Adrenal gland (tissue), 5 donors: ENCODE results near the gene POLR2J.
"Not testable (repeated sequence)": the region's sequence is repeated elsewhere in the genome, so short reads cannot be mapped to it uniquely, and the experiment has no call there.

Experiments
- POLR2A ChIP-seq, 2 donors: fragments of 450-650 bp; IDR thresholded peaks; one replicate each; pipeline ENCODE4 v1.6.1; 2017; ENCODE audit warnings: antibody characterized with exemption in 2 of 2, mild to moderate bottlenecking in 2 of 2, moderate library complexity in 1 of 2
- TF ChIP-seq, protein P1 (sequence below), 6 experiments: fragments of 450-650 bp in 4 of 6; fragments of 200-600 bp in 2 of 6; sonication (generic) in 1 of 6; IDR thresholded peaks; 1 replicate in 5 of 6; 2 replicates in 1 of 6; pipeline versions ENCODE4 v1.5.1 to v1.8.0; 2016 to 2021; ENCODE audit warnings: antibody characterized with exemption in 6 of 6, mild to moderate bottlenecking in 2 of 6, moderate library complexity in 1 of 6
- donor health status: DM: no; HTN: no; CAD: no.

DNA sequence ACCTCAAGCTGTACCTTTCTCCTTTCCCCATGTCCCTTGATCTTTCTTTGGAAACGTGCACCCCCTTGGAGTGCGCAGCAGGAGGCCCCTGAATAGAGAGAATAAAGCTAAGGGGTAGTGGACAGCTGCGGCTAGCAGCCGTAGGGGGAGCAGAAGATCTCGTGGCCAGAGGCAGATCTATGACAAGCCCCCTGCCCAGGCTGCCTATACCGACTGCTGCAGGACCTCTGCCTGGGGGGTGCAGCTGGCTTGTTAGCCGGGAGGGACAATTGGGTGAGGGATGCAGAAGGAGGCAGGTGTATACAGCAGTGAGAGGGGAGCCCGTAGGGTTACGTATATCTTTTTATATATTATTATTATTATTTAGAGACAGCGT is 475 bp upstream of the POLR2J start:
- TF ChIP-seq, protein P1, sequence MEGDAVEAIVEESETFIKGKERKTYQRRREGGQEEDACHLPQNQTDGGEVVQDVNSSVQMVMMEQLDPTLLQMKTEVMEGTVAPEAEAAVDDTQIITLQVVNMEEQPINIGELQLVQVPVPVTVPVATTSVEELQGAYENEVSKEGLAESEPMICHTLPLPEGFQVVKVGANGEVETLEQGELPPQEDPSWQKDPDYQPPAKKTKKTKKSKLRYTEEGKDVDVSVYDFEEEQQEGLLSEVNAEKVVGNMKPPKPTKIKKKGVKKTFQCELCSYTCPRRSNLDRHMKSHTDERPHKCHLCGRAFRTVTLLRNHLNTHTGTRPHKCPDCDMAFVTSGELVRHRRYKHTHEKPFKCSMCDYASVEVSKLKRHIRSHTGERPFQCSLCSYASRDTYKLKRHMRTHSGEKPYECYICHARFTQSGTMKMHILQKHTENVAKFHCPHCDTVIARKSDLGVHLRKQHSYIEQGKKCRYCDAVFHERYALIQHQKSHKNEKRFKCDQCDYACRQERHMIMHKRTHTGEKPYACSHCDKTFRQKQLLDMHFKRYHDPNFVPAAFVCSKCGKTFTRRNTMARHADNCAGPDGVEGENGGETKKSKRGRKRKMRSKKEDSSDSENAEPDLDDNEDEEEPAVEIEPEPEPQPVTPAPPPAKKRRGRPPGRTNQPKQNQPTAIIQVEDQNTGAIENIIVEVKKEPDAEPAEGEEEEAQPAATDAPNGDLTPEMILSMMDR (IDR thresholded peaks at IDR 0.05), result not testable (repeated sequence)
- TF ChIP-seq POLR2A (IDR thresholded peaks at IDR 0.05), result not testable (repeated sequence)
